Activated CD4-positive, alpha-beta T cell treated with anti-CD3 and anti-CD28 coated beads for 36 hours (primary cell): ENCODE measurements around the gene RGS9BP. TPM values are rescaled to one million over a fixed set of nuclear protein-coding genes. Genes with fewer than 3 reads are reported as not detected.

Experiments used
- ATAC-seq: fragments of 200-7000 bp; cut with Tn5 transposase; one replicate; pipeline ENCODE4 v1.10.0; 2021; ENCODE audit warnings: mild to moderate bottlenecking, moderate library complexity
- CTCF ChIA-PET: fragments of 350-600 bp; sonication (Branson Sonifier 250); formaldehyde crosslinking; loops from one replicate; lab custom pipeline; 2021; ENCODE audit warnings: antibody characterized with exemption; lab: Charles Lee
- POLR2A ChIA-PET: fragments of 350-600 bp; sonication (Branson Sonifier 250); formaldehyde crosslinking; loops from one replicate; lab custom pipeline; 2021; ENCODE audit warnings: antibody characterized with exemption, inconsistent platforms; lab: Charles Lee
- DNase-seq: peaks from one replicate; pipeline ENCODE4 v3.0.0-alpha.2; 2020
- H3K27ac Mint-ChIP-seq: one replicate; pipeline ENCODE4 v1.8.0; 2021; ENCODE audit warnings: mixed read lengths
- H3K27me3 Mint-ChIP-seq: one replicate; pipeline ENCODE4 v1.8.0; 2021; ENCODE audit warnings: mixed read lengths
- H3K36me3 Mint-ChIP-seq: one replicate; pipeline ENCODE4 v1.8.0; 2021; ENCODE audit warnings: low read depth, mixed read lengths
- H3K4me1 Mint-ChIP-seq: one replicate; pipeline ENCODE4 v1.8.0; 2021; ENCODE audit warnings: mixed read lengths
- H3K4me3 Mint-ChIP-seq: one replicate; pipeline ENCODE4 v1.8.0; 2021; ENCODE audit warnings: mild to moderate bottlenecking, moderate library complexity, mixed read lengths
- H3K9me3 Mint-ChIP-seq: one replicate; pipeline ENCODE4 v1.8.0; 2021; ENCODE audit warnings: low read depth, mixed read lengths
- intact Hi-C, 2 experiments: fragments of 100-400 bp; cut with DNase I in 1 of 2; cut with micrococcal nuclease in 1 of 2; formaldehyde crosslinking; loops; one replicate each; pipeline versions ENCODE4 v1.14.2 to v1.15.1; 2022 to 2024; cut with DNase I, micrococcal nuclease
- total RNA-seq, 2 experiments: library from RNA; stranded (reverse); gene quantifications; one replicate each; pipeline ENCODE4 v1.2.3, GENCODE V29; 2021

Gene RGS9BP
- total RNA-seq, 2 experiments from 2014 or later = 0.05 to 0.07 TPM

- no peak overlapping the region for H3K4me3 Mint-ChIP-seq
- POLR2A ChIA-PET = interaction anchor here (0.6 kb wide), 1 partner anchor 1356 kb away, joined by 3 read pairs; no protein-coding TSS in a partner anchor
- intact Hi-C loops = no loop called here
Observed at GRCh38 chr19:32671883-32672593, 3.6 kb upstream of the RGS9BP start.

GRCh38 chr19:32672841-32673240, 2.8 kb upstream of the RGS9BP start:
- H3K9me3 Mint-ChIP-seq = no peaks in the 10 kb centered on the region
- no peak for DNase-seq
- POLR2A ChIA-PET = no interaction called here
- peaks cover 44% of the 10 kb centered on the region for H3K4me1 Mint-ChIP-seq
- no peak for ATAC-seq
- peak overlapping the region; percentile 20 for H3K4me3 Mint-ChIP-seq
- intact Hi-C loops = no loop called here
- CTCF ChIA-PET = interaction anchor here (0.5 kb wide), 1 partner anchor 170 kb away, joined by 4 read pairs; no protein-coding TSS in a partner anchor
- no peak overlapping the region for H3K27ac Mint-ChIP-seq
- H3K27me3 Mint-ChIP-seq = peaks cover 11% of the 10 kb centered on the region
- H3K36me3 Mint-ChIP-seq = peaks cover 2% of the 10 kb centered on the region

More at GRCh38 chr19:32671883-32672593, 3.6 kb upstream of the RGS9BP start:
- DNase-seq (no peak), ATAC-seq (no peak)
- peaks cover 40% of the 10 kb centered on the region for H3K4me1 Mint-ChIP-seq
- no peaks in the 10 kb centered on the region for H3K9me3 Mint-ChIP-seq
- CTCF ChIA-PET = interaction anchor here (0.5 to 1.1 kb wide), 3 partner anchors 21 to 170 kb away, joined by 3 to 4 read pairs (median 4); no protein-coding TSS in a partner anchor
- no peak overlapping the region for H3K27ac Mint-ChIP-seq
- H3K36me3 Mint-ChIP-seq = peaks cover 2% of the 10 kb centered on the region
- H3K27me3 Mint-ChIP-seq = peaks cover 4% of the 10 kb centered on the region

- intact Hi-C loops = no loop called here
- ChIA-PET POLR2A (interaction anchor here (0.7 kb wide), 2 partner anchors 49 to 406 kb away, joined by 3 to 5 read pairs; no protein-coding TSS in a partner anchor), CTCF (interaction anchor here (0.9 kb wide), 1 partner anchor 18 kb away, joined by 3 read pairs; the partner anchor contains the start of gene NUDT19)
- DNase-seq (no peak), ATAC-seq (no peak)
- no peak overlapping the region for H3K27ac Mint-ChIP-seq
- peaks cover 11% of the 10 kb centered on the region for H3K27me3 Mint-ChIP-seq
- H3K36me3 Mint-ChIP-seq = peaks cover 2% of the 10 kb centered on the region
- H3K9me3 Mint-ChIP-seq = no peaks in the 10 kb centered on the region
- peak overlapping the region; percentile 77 for H3K4me3 Mint-ChIP-seq
- peaks cover 44% of the 10 kb centered on the region for H3K4me1 Mint-ChIP-seq
Observed at GRCh38 chr19:32673573-32673972, 2.1 kb upstream of the RGS9BP start.

- peaks cover 11% of the 10 kb centered on the region for H3K27me3 Mint-ChIP-seq
- ChIA-PET CTCF (interaction anchor here (0.6 to 0.9 kb wide), 2 partner anchors 9 to 17 kb away, joined by 3 to 5 read pairs; partner anchors contain the start of gene NUDT19), POLR2A (interaction anchor here (0.7 to 1.1 kb wide), 3 partner anchors 19 to 405 kb away, joined by 3 to 8 read pairs (median 5); no protein-coding TSS in a partner anchor)
- H3K4me3 Mint-ChIP-seq = peak overlapping the region; percentile 77
- H3K9me3 Mint-ChIP-seq = no peaks in the 10 kb centered on the region
- H3K27ac Mint-ChIP-seq = peak overlapping the region; percentile 69
- H3K36me3 Mint-ChIP-seq = peaks cover 2% of the 10 kb centered on the region
- no peak for ATAC-seq
- peaks cover 38% of the 10 kb centered on the region for H3K4me1 Mint-ChIP-seq
- peak; percentile 20 for DNase-seq
- intact Hi-C loops = loop anchor here (1.0 to 2.0 kb wide), 3 partner anchors 32 to 329 kb away; partner anchors contain the start of gene ZNF507 (in 1 of the 2)
Observed at GRCh38 chr19:32674153-32674930, 1.3 kb upstream of the RGS9BP start.

- POLR2A ChIA-PET = interaction anchor here (1.1 kb wide), 1 partner anchor 18 kb away, joined by 8 read pairs; no protein-coding TSS in a partner anchor
- peak; percentile 99 for DNase-seq
- Mint-ChIP-seq H3K4me1 (peaks cover 30% of the 10 kb centered on the region), H3K36me3 (peaks cover 2% of the 10 kb centered on the region), H3K9me3 (no peaks in the 10 kb centered on the region), H3K4me3 (peak within 1 kb of the TSS; percentile 78), H3K27ac (peak within 1 kb of the TSS; percentile 69), H3K27me3 (peaks cover 11% of the 10 kb centered on the region)
- intact Hi-C loops = loop anchor here (1.0 to 5.0 kb wide), 12 partner anchors 16 to 697 kb away; partner anchors contain the start of genes FAAP24 (in 2 of the 2), PDCD5 (in 2 of the 2), CEBPG (in 1 of the 2) and DPY19L3 (in 1 of the 2)
- CTCF ChIA-PET = interaction anchor here (0.6 to 1.1 kb wide), 4 partner anchors 8 to 403 kb away, joined by 3 to 5 read pairs (median 3); partner anchors contain the start of gene NUDT19
- peak; percentile 95 for ATAC-seq
Observed at GRCh38 chr19:32674931-32675719, 523 bp upstream of the RGS9BP start, which contains the start of gene ANKRD27. Gene ANKRD27, minus strand, starts transcription at chr19:32675180. Its CDS starts 16,165 bp downstream, at chr19:32659015.

- ChIA-PET POLR2A (interaction anchor here (0.7 to 1.6 kb wide), 2 partner anchors 15 to 17 kb away, joined by 3 read pairs; no protein-coding TSS in a partner anchor), CTCF (interaction anchor here (0.5 to 1.7 kb wide), 7 partner anchors 15 to 113 kb away, joined by 3 to 5 read pairs (median 4); partner anchors contain the start of gene NUDT19)
- Mint-ChIP-seq H3K4me3 (peak overlapping the region; percentile 78), H3K36me3 (peaks cover 2% of the 10 kb centered on the region), H3K27ac (no peak overlapping the region), H3K4me1 (peaks cover 28% of the 10 kb centered on the region), H3K9me3 (no peaks in the 10 kb centered on the region), H3K27me3 (peaks cover 11% of the 10 kb centered on the region)
- peak; percentile 35 for DNase-seq
- ATAC-seq = no peak
- intact Hi-C loops = loop anchor here in 1 of 2 experiments (5.0 kb wide), 1 partner anchor 696 kb away; the partner anchor contains the start of gene CEBPG
Observed at GRCh38 chr19:32676186-32676894, 692 bp downstream of the RGS9BP start.

GRCh38 chr19:32676895-32677359, 1.3 kb downstream of the RGS9BP start:
- intact Hi-C loops = loop anchor here in 1 of 2 experiments (5.0 kb wide), 1 partner anchor 695 kb away; the partner anchor contains the start of gene CEBPG
- H3K4me1 Mint-ChIP-seq = peaks cover 25% of the 10 kb centered on the region
- DNase-seq = no peak
- no peak for ATAC-seq
- no peaks in the 10 kb centered on the region for H3K9me3 Mint-ChIP-seq
- no peak overlapping the region for H3K4me3 Mint-ChIP-seq
- peaks cover 2% of the 10 kb centered on the region for H3K36me3 Mint-ChIP-seq
- H3K27ac Mint-ChIP-seq = no peak overlapping the region
- POLR2A ChIA-PET = interaction anchor here (1.6 kb wide), 1 partner anchor 17 kb away, joined by 3 read pairs; no protein-coding TSS in a partner anchor
- CTCF ChIA-PET = interaction anchor here (1.1 to 1.7 kb wide), 2 partner anchors 15 to 112 kb away, joined by 3 to 4 read pairs; partner anchors contain the start of gene NUDT19
- H3K27me3 Mint-ChIP-seq = peaks cover 11% of the 10 kb centered on the region

- DNase-seq = no peak
Observed at GRCh38 chr19:32677657-32678056, 2.0 kb downstream of the RGS9BP start.

GRCh38 chr19:32680986-32681385, 5.3 kb downstream of the RGS9BP start:
- Mint-ChIP-seq H3K36me3 (no peaks in the 10 kb centered on the region), H3K27me3 (peaks cover 10% of the 10 kb centered on the region), H3K4me1 (peaks cover 6% of the 10 kb centered on the region), H3K27ac (no peak overlapping the region), H3K4me3 (no peak overlapping the region), H3K9me3 (no peaks in the 10 kb centered on the region)
- ChIA-PET POLR2A (no interaction called here), CTCF (interaction anchor here (2.2 kb wide), 1 partner anchor 10 kb away, joined by 6 read pairs; no protein-coding TSS in a partner anchor)
- ATAC-seq (no peak), DNase-seq (no peak)
- intact Hi-C loops = no loop called here

More at GRCh38 chr19:32677657-32678056, 2.0 kb downstream of the RGS9BP start:
- H3K9me3 Mint-ChIP-seq = no peaks in the 10 kb centered on the region
- H3K27ac Mint-ChIP-seq = no peak overlapping the region
- intact Hi-C loops = loop anchor here in 1 of 2 experiments (5.0 kb wide), 1 partner anchor 695 kb away; the partner anchor contains the start of gene CEBPG
- no peak for ATAC-seq
- ChIA-PET CTCF (interaction anchor here (1.7 kb wide), 1 partner anchor 14 kb away, joined by 4 read pairs; the partner anchor contains the start of gene NUDT19), POLR2A (interaction anchor here (1.6 kb wide), 1 partner anchor 16 kb away, joined by 3 read pairs; no protein-coding TSS in a partner anchor)
- H3K27me3 Mint-ChIP-seq = peaks cover 11% of the 10 kb centered on the region
- no peak overlapping the region for H3K4me3 Mint-ChIP-seq
- H3K36me3 Mint-ChIP-seq = peaks cover 2% of the 10 kb centered on the region
- peaks cover 21% of the 10 kb centered on the region for H3K4me1 Mint-ChIP-seq
